ENCODE data around the gene MRPS23. TPM values are rescaled to one million over a fixed set of nuclear protein-coding genes. Genes with fewer than 3 reads are reported as not detected.

Gene MRPS23
- total and polyA plus RNA-seq, 2 of the 8 experiments (the other 6 are each of a cell fraction or from before 2014, with no cell fraction given), result 38.6 to 60.4 TPM

DNA sequence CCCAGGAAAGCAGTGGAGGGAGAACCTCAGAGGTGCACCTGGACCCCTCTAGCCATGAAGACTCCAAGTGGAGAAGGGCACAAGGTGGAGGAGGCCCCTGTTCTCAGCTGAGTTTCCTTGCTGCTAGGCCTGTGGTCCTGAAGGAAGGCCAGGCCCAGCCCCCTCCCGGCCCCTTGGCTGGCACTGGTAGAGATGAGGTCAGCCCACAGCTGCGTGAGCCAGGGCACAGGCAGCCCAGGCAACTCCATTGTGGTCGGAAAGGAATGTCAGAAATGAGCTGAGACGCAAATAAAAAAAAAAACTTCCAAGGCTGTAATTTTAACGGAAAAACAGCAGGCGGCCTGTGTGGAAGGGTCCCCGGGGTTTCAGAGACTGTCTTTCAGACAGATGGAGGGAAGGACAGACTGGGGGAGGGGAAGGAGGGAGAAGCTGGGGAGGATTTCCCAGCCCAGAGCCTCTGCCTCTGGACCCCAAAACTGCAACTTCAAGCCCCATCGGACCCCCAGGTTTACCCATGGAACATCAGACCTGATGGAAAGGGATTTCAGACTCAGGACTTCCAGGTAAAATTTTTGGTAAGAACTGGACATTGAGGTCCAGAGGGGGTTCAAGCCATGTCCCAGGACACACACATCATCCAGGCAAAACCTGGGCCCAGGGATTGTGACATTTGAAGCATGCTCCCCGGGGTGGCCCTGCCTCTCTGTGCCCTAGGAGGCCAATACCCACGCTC, 25.6 kb upstream of the MRPS23 start (continued):
- TF ChIP-seq, protein P1, sequence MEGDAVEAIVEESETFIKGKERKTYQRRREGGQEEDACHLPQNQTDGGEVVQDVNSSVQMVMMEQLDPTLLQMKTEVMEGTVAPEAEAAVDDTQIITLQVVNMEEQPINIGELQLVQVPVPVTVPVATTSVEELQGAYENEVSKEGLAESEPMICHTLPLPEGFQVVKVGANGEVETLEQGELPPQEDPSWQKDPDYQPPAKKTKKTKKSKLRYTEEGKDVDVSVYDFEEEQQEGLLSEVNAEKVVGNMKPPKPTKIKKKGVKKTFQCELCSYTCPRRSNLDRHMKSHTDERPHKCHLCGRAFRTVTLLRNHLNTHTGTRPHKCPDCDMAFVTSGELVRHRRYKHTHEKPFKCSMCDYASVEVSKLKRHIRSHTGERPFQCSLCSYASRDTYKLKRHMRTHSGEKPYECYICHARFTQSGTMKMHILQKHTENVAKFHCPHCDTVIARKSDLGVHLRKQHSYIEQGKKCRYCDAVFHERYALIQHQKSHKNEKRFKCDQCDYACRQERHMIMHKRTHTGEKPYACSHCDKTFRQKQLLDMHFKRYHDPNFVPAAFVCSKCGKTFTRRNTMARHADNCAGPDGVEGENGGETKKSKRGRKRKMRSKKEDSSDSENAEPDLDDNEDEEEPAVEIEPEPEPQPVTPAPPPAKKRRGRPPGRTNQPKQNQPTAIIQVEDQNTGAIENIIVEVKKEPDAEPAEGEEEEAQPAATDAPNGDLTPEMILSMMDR (IDR thresholded peaks at IDR 0.05; ENCODE audit: control extremely low read depth in 1 of 3, insufficient read depth in 1 of 3, low read depth in 1 of 3, low read length in 3 of 3), result 0 out of 4 replicates have a peak, but pooled peaks of 1 of the 3 experiments have one; percentile 6
- TF ChIP-seq FOSL1 (IDR thresholded peaks at IDR 0.05; ENCODE audit: insufficient read depth, low read depth, low read length) (no peak), EP300 (IDR thresholded peaks at IDR 0.05; ENCODE audit: borderline replicate concordance in 1 of 2, low read depth in 2 of 2, low read length in 2 of 2) (no peak), TAF1 (IDR thresholded peaks at IDR 0.05; ENCODE audit: low read depth, low read length) (peak; percentile 30; the same call in 1 of the 2 replicates), ASH2L (IDR thresholded peaks at IDR 0.05; ENCODE audit: low read length) (peak; percentile 37), RAD21 (IDR thresholded peaks at IDR 0.05 in 1 of 2, conservative IDR thresholded peaks at IDR 0.05 in 1 of 2; ENCODE audit: low read depth in 2 of 2, low read length in 2 of 2) (peak in 1 of 2 experiments; percentile 20; a peak in 2 of 4 replicates)
